Measurements from ENCODE around the gene ZDHHC7. TPM values are rescaled to one million over a fixed set of nuclear protein-coding genes. Genes with fewer than 3 reads are reported as not detected.

The ZDHHC7 gene
- total RNA-seq, 1 donor from 2014 or later, result 67.3 TPM

- Mint-ChIP-seq H3K36me3 (ENCODE audit: insufficient read depth) (no peaks in the 10 kb centered on the region), H3K27ac (no peak overlapping the region), H3K4me3 (ENCODE audit: low read depth) (no peak overlapping the region), H3K9me3 (ENCODE audit: low read depth) (no peaks in the 10 kb centered on the region), H3K27me3 (peaks cover 11% of the 10 kb centered on the region), H3K4me1 (ENCODE audit: low read depth) (peaks cover 3% of the 10 kb centered on the region)
- TF ChIP-seq CTCF (IDR thresholded peaks at IDR 0.05; ENCODE audit: unreplicated experiment), result peak; percentile 42
- no peak for DNase-seq (ENCODE audit: low spot score, unreplicated experiment)
Observed at GRCh38 chr16:84959045-84959576, 52.2 kb downstream of the ZDHHC7 start.

GRCh38 chr16:84957792-84958191 lies 53.5 kb downstream of the ZDHHC7 start:
- H3K4me1 Mint-ChIP-seq (ENCODE audit: low read depth), result peaks cover 7% of the 10 kb centered on the region
- H3K9me3 Mint-ChIP-seq (ENCODE audit: low read depth), result no peaks in the 10 kb centered on the region
- H3K27ac Mint-ChIP-seq, result no peak overlapping the region
- no peak for TF ChIP-seq CTCF (IDR thresholded peaks at IDR 0.05; ENCODE audit: unreplicated experiment)
- no peaks in the 10 kb centered on the region for H3K36me3 Mint-ChIP-seq (ENCODE audit: insufficient read depth)
- DNase-seq (ENCODE audit: low spot score, unreplicated experiment), result no peak
- H3K27me3 Mint-ChIP-seq, result peaks cover 9% of the 10 kb centered on the region
- no peak overlapping the region for H3K4me3 Mint-ChIP-seq (ENCODE audit: low read depth)

GRCh38 chr16:84957192-84957591 lies 54.1 kb downstream of the ZDHHC7 start:
- Mint-ChIP-seq H3K27me3 (peaks cover 8% of the 10 kb centered on the region), H3K4me1 (ENCODE audit: low read depth) (peaks cover 12% of the 10 kb centered on the region), H3K9me3 (ENCODE audit: low read depth) (no peaks in the 10 kb centered on the region), H3K4me3 (ENCODE audit: low read depth) (no peak overlapping the region), H3K27ac (no peak overlapping the region), H3K36me3 (ENCODE audit: insufficient read depth) (no peaks in the 10 kb centered on the region)
- TF ChIP-seq CTCF (IDR thresholded peaks at IDR 0.05; ENCODE audit: unreplicated experiment), result no peak
- no peak for DNase-seq (ENCODE audit: low spot score, unreplicated experiment)

- peaks cover 12% of the 10 kb centered on the region for H3K4me1 Mint-ChIP-seq (ENCODE audit: low read depth)
- H3K4me3 Mint-ChIP-seq (ENCODE audit: low read depth), result no peak overlapping the region
- TF ChIP-seq CTCF (IDR thresholded peaks at IDR 0.05; ENCODE audit: unreplicated experiment), result no peak
- no peak overlapping the region for H3K27ac Mint-ChIP-seq
- no peak for DNase-seq (ENCODE audit: low spot score, unreplicated experiment)
- no peaks in the 10 kb centered on the region for H3K9me3 Mint-ChIP-seq (ENCODE audit: low read depth)
- no peaks in the 10 kb centered on the region for H3K36me3 Mint-ChIP-seq (ENCODE audit: insufficient read depth)
- H3K27me3 Mint-ChIP-seq, result peaks cover 3% of the 10 kb centered on the region
Observed at GRCh38 chr16:84955427-84955826, 55.9 kb downstream of the ZDHHC7 start.

- DNase-seq (ENCODE audit: low spot score, unreplicated experiment), result no peak
- no peak for TF ChIP-seq CTCF (IDR thresholded peaks at IDR 0.05; ENCODE audit: unreplicated experiment)
- no peaks in the 10 kb centered on the region for H3K36me3 Mint-ChIP-seq (ENCODE audit: insufficient read depth)
- H3K9me3 Mint-ChIP-seq (ENCODE audit: low read depth), result no peaks in the 10 kb centered on the region
- H3K27ac Mint-ChIP-seq, result peak overlapping the region; percentile 28
- peaks cover 3% of the 10 kb centered on the region for H3K27me3 Mint-ChIP-seq
- no peak overlapping the region for H3K4me3 Mint-ChIP-seq (ENCODE audit: low read depth)
- peaks cover 12% of the 10 kb centered on the region for H3K4me1 Mint-ChIP-seq (ENCODE audit: low read depth)
Observed at GRCh38 chr16:84953190-84953746, 58.1 kb downstream of the ZDHHC7 start.

Data from progenitor cell of endocrine pancreas (in vitro differentiated cells).